GM21381 (cell line): ENCODE data around the gene KRTAP24-1.

Experiments used
- ATAC-seq: cut with Tn5 transposase; IDR thresholded peaks from one replicate; pipeline ENCODE4 v1.9.1; 2021; ENCODE audit warnings: mild to moderate bottlenecking, moderate library complexity; ENCODE audit not compliant: unreplicated experiment

The KRTAP24-1 gene

GRCh38 chr21:30234643-30235042 lies 48.1 kb downstream of the KRTAP24-1 start:
- ATAC-seq: no peak

- no peak for ATAC-seq
These were observed 48.7 kb downstream of the KRTAP24-1 start for GRCh38 chr21:30234050-30234449.

GRCh38 chr21:30233228-30234020 lies 49.3 kb downstream of the KRTAP24-1 start:
- ATAC-seq: no peak

- ATAC-seq: no peak
These were observed 50.7 kb downstream of the KRTAP24-1 start for GRCh38 chr21:30232011-30232410.
